Right lobe of liver (tissue), 6 donors: ENCODE measurements around the gene CHRNG. TPM values are rescaled to one million over a fixed set of nuclear protein-coding genes. Genes with fewer than 3 reads are reported as not detected.

Experiments
- ATAC-seq, 4 donors: fragments of 200-7000 bp; cut with Tn5 transposase; one replicate each; pipeline ENCODE4 v1.9.1; 2020; ENCODE audit warnings: mild to moderate bottlenecking in 4 of 4, moderate library complexity in 4 of 4
- DNase-seq, 3 donors: peaks; one replicate each; pipeline ENCODE4 v3.0.0-alpha.2; 2020
- H3K27ac ChIP-seq, 3 donors: fragments of 200-600 bp; one replicate each; pipeline ENCODE4 v1.8.0; 2022
- H3K27me3 ChIP-seq, 2 donors: fragments of 200-600 bp; one replicate each; pipeline ENCODE4 v1.8.0; 2022
- H3K36me3 ChIP-seq, 4 donors: fragments of 200-600 bp; sonication (generic) in 1 of 4; one replicate each; pipeline versions ENCODE4 v1.5.1 to v1.8.0; 2017 to 2022; ENCODE audit warnings: control low read depth in 1 of 4
- H3K4me1 ChIP-seq, 4 donors: fragments of 200-600 bp; sonication (generic) in 1 of 4; one replicate each; pipeline versions ENCODE4 v1.5.1 to v1.8.0; 2017 to 2022; ENCODE audit warnings: control low read depth in 1 of 4
- H3K4me3 ChIP-seq, 3 donors: fragments of 200-600 bp; one replicate each; pipeline ENCODE4 v1.8.0; 2022
- H3K9me3 ChIP-seq, 4 donors: fragments of 200-600 bp; sonication (generic) in 1 of 4; one replicate each; pipeline versions ENCODE4 v1.5.1 to v1.8.0; 2017 to 2022; ENCODE audit warnings: control low read depth in 1 of 4
- CTCF ChIP-seq, 4 donors: fragments of 200-600 bp in 3 of 4; fragments of 450-650 bp in 1 of 4; IDR thresholded peaks; one replicate each; pipeline versions ENCODE4 v1.5.1 to v1.8.0; 2016 to 2022; ENCODE audit warnings: antibody characterized with exemption in 4 of 4, mild to moderate bottlenecking in 2 of 4
- POLR2A ChIP-seq: fragments of 450-650 bp; IDR thresholded peaks from one replicate; pipeline ENCODE4 v1.6.1; 2017; ENCODE audit warnings: antibody characterized with exemption, mild to moderate bottlenecking
- WGBS: methylation state at CpG from one replicate; pipeline ENCODE4 v1.1.6; 2018; ENCODE audit warnings: low coverage, low lambda C conversion rate; ENCODE audit not compliant: insufficient coverage; ENCODE audit errors: missing lambda C conversion rate; 5-methylcytosine and 5-hydroxymethylcytosine counted together
- intact Hi-C, 2 donors: fragments of 100-400 bp; cut with DNase I; formaldehyde crosslinking; loops; one replicate each; pipeline versions ENCODE4 v1.11.2 to v1.14.1; 2022
- total RNA-seq, 6 experiments: library from RNA; depleted of rRNA in 2 of 6; stranded (reverse); fragments of >200 nt in 2 of 6; fragmentation: NEBNext Ultra II Directional in 3 of 6; extraction: Animal tissue kit (Norgen Biotek cat#: 25700) in 3 of 6; gene quantifications; one replicate each; pipeline versions ENCODE4 v1.1.0 to v1.2.4, GENCODE V29; 2016 to 2023
- donor health status: DM: no; HTN: yes; CAD: no.
- donor health status: DM: no; HTN: no; CAD: no.
- donor health status: DM: no; HTN: no; CAD: no.
- donor health status: DM: no; HTN: yes; CAD: no.
- donor health status: DM: no; HTN: yes; CAD: no.

Gene CHRNG
- total RNA-seq, 6 experiments from 2014 or later = not detected

- Histone ChIP-seq H3K36me3 (no peaks in the 10 kb centered on the region), H3K4me1 (peaks cover 0 to 78% (median 33%) of the 10 kb centered on the region in 4 donors), H3K27me3 (no peaks in the 10 kb centered on the region), H3K9me3 (no peaks in the 10 kb centered on the region), H3K27ac (peak overlapping the region; percentile 66 to 77 (median 70)), H3K4me3 (no peak overlapping the region)
- intact Hi-C loops = no loop called here
- DNase-seq = no peak
- no peak for TF ChIP-seq CTCF (IDR thresholded peaks at IDR 0.05)
- TF ChIP-seq POLR2A = no peak
- WGBS = 80% methylated on average over 1 of the region's 1 CpG
- ATAC-seq = no peak
These were observed 35.9 kb downstream of the CHRNG start for GRCh38 chr2:232575404-232575746.

- peak in 2 of 4 donors; percentile 15 to 35 for ATAC-seq
- no peaks in the 10 kb centered on the region for H3K27me3 ChIP-seq
- TF ChIP-seq POLR2A (no peak), CTCF (IDR thresholded peaks at IDR 0.05) (no peak)
- intact Hi-C loops = no loop called here
- H3K4me3 ChIP-seq = no peak overlapping the region
- no peaks in the 10 kb centered on the region for H3K36me3 ChIP-seq
- no peak for DNase-seq
- 58% methylated on average over 2 of the region's 2 CpGs for WGBS
- peaks cover 0 to 76% (median 31%) of the 10 kb centered on the region in 4 donors for H3K4me1 ChIP-seq
- peak overlapping the region; percentile 4 to 59 (median 41) for H3K27ac ChIP-seq
- no peaks in the 10 kb centered on the region for H3K9me3 ChIP-seq
These were observed 37.5 kb downstream of the CHRNG start for GRCh38 chr2:232576995-232577394.

GRCh38 chr2:232577841-232578240 is 38.3 kb downstream of the CHRNG start:
- H3K4me3 ChIP-seq = no peak overlapping the region
- intact Hi-C loops = no loop called here
- peaks cover 0 to 72% (median 27%) of the 10 kb centered on the region in 4 donors for H3K4me1 ChIP-seq
- TF ChIP-seq POLR2A (no peak), CTCF (IDR thresholded peaks at IDR 0.05) (no peak)
- ATAC-seq (no peak), DNase-seq (no peak)
- H3K9me3 ChIP-seq = no peaks in the 10 kb centered on the region
- WGBS = 100% methylated on average over 1 of the region's 2 CpGs
- H3K36me3 ChIP-seq = no peaks in the 10 kb centered on the region
- no peaks in the 10 kb centered on the region for H3K27me3 ChIP-seq
- peak overlapping the region in 2 of 3 donors; percentile 41 to 59 for H3K27ac ChIP-seq

GRCh38 chr2:232578626-232579025 is 39.1 kb downstream of the CHRNG start:
- Histone ChIP-seq H3K4me3 (no peak overlapping the region), H3K9me3 (no peaks in the 10 kb centered on the region), H3K36me3 (no peaks in the 10 kb centered on the region), H3K27me3 (no peaks in the 10 kb centered on the region), H3K27ac (no peak overlapping the region), H3K4me1 (peaks cover 0 to 64% (median 23%) of the 10 kb centered on the region in 4 donors)
- DNase-seq = no peak
- TF ChIP-seq POLR2A = no peak
- WGBS = 57% methylated on average over 2 of the region's 2 CpGs
- intact Hi-C loops = no loop called here
- no peak for ATAC-seq

GRCh38 chr2:232580648-232580981 is 41.1 kb downstream of the CHRNG start:
- WGBS = 27% methylated on average over 6 of the region's 6 CpGs

More at GRCh38 chr2:232580648-232580981, 41.1 kb downstream of the CHRNG start:
- Histone ChIP-seq H3K4me1 (peaks cover 0 to 47% (median 14%) of the 10 kb centered on the region in 4 donors), H3K36me3 (no peaks in the 10 kb centered on the region), H3K4me3 (peak overlapping the region in 1 of 3 donors; percentile 25), H3K27me3 (no peaks in the 10 kb centered on the region), H3K9me3 (no peaks in the 10 kb centered on the region), H3K27ac (peak overlapping the region; percentile 35 to 59 (median 37))
- no peak for ATAC-seq
- no peak for DNase-seq
- TF ChIP-seq POLR2A = no peak
- TF ChIP-seq CTCF (IDR thresholded peaks at IDR 0.05) = no peak
- intact Hi-C loops = no loop called here
